PC-3 (cell line): ENCODE data around the gene HSD17B11.

Source experiments
- EZH2 ChIP-seq: fragments of 300-600 bp; sonication (generic); IDR thresholded peaks from one replicate; pipeline ENCODE4 v1.6.1; 2017; ENCODE audit warnings: antibody characterized with exemption, mild to moderate bottlenecking, low read length; ENCODE audit not compliant: unreplicated experiment
- TF ChIP-seq, protein P1 (sequence below): fragments of 300-600 bp; sonication (generic); conservative IDR thresholded peaks from 2 replicates; pipeline ENCODE4 v1.5.1; 2017; ENCODE audit warnings: antibody characterized with exemption, low read depth, mild to moderate bottlenecking, low read length

- no peak for TF ChIP-seq EZH2
- TF ChIP-seq, protein P1, sequence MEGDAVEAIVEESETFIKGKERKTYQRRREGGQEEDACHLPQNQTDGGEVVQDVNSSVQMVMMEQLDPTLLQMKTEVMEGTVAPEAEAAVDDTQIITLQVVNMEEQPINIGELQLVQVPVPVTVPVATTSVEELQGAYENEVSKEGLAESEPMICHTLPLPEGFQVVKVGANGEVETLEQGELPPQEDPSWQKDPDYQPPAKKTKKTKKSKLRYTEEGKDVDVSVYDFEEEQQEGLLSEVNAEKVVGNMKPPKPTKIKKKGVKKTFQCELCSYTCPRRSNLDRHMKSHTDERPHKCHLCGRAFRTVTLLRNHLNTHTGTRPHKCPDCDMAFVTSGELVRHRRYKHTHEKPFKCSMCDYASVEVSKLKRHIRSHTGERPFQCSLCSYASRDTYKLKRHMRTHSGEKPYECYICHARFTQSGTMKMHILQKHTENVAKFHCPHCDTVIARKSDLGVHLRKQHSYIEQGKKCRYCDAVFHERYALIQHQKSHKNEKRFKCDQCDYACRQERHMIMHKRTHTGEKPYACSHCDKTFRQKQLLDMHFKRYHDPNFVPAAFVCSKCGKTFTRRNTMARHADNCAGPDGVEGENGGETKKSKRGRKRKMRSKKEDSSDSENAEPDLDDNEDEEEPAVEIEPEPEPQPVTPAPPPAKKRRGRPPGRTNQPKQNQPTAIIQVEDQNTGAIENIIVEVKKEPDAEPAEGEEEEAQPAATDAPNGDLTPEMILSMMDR = no peak
These were observed 29.4 kb upstream of the HSD17B11 start for GRCh38 chr4:87420276-87420830.
